Measurements from ENCODE around the gene MAPK9.
"Not testable (repeated sequence)": the region's sequence is repeated elsewhere in the genome, so short reads cannot be mapped to it uniquely, and the experiment has no call there.

MAPK9 gene

GRCh38 chr5:180222056-180222455 lies 69.8 kb downstream of the MAPK9 start:
- DNase-seq, result no peak

- no peak for DNase-seq
These were observed 74.1 kb downstream of the MAPK9 start for GRCh38 chr5:180217797-180218196.

- no peak for DNase-seq
These were observed 75.2 kb downstream of the MAPK9 start for GRCh38 chr5:180216646-180217171.

DNA sequence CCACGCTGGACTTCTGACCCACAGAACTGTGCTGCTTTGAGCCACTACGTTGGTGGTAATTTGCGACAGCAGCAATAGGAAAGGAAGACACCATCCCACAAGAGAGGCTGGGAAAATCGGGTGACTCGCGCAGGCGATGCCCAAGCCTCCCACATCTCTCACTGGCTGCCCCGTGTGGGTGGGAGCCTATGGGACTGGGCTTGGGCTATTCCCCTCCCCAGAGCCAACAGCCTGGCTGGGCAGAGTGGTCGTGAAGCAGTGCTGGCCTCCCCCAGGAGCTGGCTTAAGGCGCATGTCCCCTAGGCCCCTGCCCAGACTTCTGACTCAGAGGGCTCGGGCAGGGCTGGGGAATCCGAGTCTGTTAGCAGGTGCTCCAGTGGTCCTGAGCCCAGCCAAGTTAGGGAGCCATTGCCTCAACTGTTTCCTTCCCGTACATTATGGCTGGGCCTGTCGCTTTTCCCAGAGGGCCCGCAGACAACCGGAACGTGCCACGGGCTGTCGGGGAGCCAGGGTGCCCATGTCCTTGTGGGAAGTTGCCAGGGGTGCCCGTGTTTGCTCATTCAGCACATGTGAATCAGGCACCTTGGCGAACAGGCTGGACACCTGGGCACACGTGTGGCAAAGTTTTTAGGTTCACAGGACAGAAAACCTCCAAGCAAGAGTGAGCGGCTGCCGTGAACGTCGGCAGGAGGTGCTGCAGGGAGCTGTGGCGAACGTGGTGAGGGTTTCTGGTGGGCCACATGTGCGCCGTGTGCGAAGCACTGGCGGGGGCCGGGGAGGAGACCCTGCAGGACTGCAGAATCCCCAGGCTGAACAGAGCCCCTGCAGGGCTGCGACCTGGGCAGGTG lies 75.9 kb downstream of the MAPK9 start:
- no peak for DNase-seq

DNA sequence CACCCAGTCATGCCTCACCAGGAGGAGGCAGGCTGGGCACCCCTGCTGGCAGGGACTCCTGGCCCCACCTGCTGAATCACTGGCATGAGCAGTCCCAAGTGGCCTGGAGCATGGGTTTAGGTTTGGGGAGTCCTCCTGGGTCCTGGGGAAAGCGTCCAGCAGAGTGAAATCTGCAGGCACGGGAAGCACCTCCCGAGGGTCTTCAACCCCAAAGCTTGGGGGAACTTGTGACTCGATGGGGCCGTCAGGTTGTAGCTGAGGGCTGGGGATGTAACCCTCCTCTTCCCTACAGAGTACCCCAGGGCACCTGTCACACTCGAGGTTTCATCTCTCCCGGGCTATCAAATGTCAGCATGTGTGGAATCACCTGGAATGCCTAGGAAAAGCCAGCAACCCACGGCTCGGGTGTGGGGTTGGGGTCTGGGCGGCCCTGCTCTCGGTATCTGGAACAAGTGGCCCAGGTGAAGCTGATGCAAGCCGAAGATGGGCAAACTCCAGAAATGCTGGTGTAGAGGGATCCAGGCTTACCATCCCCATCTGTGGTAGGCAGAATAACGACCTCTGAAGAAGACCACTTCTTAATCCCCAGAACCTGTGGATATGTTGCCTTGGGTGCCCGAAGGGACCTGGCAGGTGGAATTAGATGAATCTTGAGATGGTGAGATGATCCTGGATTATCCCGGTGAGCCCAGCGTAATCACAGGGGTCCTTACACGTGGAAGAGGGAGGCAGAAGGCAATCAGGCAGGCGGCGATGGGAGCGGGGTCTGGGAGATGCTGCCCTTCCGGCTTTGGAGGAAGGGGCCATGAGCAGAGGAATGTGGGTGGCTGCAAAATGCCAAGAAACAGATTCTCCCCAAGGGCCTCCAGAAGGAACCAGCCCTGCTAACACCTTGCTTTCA lies 76.8 kb downstream of the MAPK9 start:
- no peak for DNase-seq

DNA sequence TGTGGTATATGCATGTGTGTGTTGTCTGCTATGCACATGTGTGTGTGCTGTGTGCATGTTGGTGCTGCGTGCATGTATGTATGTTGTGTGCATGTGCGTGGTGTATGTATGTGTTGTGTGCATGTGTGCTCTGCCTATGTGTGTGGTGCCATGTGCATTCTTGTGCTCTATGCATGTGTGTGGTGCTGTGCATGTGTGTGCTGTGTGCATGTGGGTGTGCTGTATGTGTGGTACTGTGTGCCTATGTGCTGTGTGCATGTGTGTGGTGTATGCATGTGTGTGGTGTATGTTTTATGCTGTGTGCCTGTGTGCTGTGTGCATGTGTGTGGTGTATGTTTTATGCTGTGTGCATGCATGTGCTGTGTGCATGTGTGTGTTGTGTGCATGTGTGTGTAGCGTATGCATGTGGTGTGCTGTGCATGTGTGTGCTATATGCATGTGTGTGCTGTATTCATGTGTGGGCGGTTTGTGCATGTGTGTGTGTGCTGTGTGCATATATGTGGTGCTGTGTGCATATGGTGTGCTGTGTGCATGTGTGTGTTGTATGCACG lies 78.2 kb downstream of the MAPK9 start:
- DNase-seq, result no peak

DNA sequence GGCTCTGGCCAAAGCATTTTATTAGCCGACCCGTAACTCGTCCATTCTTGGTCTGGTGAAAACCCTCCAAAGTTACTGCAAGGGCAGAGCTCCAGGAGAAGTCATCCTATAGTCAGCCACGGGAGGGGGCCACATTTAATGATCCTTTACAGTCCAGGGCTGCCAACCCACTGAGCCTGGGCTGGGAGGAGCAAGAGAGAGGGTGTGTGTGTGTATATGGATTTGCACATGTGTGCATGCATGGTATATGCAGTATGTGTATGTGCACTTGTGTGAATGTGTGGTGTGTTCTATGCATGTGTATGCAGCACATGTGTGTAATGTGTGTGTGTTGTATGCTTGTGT lies 78.7 kb downstream of the MAPK9 start:
- DNase-seq, result no peak

DNA sequence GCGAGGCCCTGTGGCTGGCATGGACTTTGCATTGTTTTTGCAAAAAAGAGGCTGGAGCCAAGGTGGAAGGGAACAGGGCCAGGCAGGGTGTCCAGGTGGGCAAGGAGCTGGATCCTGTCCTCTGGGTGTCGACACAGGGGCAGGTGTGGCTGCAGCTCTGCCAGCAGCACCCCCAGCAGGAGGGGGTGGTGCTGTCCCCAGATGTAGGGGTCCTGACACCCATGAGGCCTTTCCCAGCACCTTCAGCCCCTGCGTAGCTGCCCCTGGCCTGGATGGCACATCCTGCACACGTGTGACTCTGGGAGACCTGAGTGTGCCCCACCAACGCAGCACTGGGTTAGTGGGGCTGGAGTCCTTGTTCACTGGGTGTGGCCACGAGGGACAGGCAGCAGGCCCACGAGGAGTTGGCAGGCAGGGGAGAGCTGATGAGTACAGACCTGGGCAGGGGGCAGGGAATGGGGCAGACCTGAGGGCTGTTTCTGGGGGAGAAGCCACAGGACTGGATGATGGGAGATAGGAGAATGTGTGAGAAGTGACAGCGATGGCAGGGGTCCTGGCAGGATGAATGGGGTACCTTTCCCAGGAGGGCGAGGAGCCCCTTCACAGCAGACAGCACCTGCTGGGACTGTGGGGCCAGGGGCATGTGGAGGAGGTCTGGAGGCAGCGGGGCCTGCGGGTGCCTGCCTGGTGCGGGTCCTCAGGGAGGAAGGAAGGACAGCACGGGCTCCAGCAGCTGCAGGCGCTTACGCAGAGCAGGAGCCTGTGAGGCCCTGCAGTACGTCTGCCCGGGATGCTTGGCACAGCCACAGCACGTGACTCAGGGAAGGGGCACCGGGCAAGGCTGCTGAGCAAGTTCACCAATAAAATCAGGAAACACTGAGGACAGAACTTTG lies 79.3 kb downstream of the MAPK9 start:
- no peak for DNase-seq

DNA sequence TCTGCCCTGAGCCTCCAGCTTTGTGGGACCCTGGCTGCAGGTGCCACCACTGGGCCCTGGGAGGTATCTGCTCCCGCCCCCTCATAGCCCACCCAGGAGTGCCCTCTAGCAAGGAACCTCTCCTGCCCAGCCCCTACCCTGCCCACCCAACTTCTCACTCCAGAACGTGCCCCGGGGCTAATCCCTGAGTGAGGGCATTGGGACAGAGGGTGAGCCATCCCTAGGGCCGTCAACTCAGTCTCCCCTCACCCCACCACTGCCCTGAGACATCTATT lies 80.2 kb downstream of the MAPK9 start:
- no peak for DNase-seq

DNA sequence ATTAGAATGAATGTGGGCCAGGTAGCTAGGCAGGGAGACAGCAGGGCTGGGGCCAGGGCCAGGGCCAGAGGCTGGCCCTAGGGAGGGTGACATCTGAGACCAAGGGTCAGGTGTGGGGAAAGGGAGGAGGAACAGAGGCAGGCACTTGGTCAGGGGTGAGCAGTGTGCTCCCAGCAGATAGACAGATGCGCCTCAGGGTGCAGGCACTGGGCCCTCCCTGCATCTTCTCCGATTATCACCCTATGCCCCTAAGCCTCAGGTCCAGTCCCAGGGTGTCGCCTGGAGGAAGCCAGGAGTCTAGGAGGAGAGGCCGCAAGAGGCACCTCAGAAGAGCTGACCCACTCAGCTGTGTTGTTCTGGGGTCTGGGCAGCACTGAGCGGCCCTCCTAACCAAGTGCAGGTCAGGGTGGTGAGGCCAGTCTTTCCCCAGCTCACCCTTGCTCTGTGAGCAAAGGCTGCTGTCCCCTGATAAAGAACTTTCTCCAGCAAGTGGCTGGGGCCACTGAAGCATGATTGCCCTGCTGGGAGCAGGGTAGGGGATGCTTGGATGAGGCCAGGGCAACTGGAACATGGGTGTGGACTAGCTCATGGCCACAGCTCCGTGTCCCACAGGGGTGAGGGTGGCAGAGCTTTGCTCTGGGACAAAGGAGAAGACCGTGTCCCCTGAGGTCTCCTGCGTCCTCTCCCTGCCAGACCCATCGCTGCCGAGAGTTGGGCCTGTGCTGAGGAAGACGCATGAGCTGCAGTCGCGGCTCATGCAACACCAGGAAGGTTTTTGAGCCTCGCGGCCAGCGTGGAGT lies 80.7 kb downstream of the MAPK9 start:
- no peak for DNase-seq

- DNase-seq, result not testable (repeated sequence)
These were observed 81.8 kb downstream of the MAPK9 start for GRCh38 chr5:180210077-180210476.

GRCh38 chr5:180209137-180209581 lies 82.7 kb downstream of the MAPK9 start, which contains the start of gene RASGEF1C:
Gene RASGEF1C (minus strand): TSS chr5:180209211. CDS start chr5:180138052, 71,159 bp downstream.
- DNase-seq, result peak; percentile 20

GRCh38 chr5:180208435-180209081 lies 83.3 kb downstream of the MAPK9 start:
- DNase-seq, result no peak

- DNase-seq, result no peak
These were observed 83.8 kb downstream of the MAPK9 start for GRCh38 chr5:180208038-180208434.

DNA sequence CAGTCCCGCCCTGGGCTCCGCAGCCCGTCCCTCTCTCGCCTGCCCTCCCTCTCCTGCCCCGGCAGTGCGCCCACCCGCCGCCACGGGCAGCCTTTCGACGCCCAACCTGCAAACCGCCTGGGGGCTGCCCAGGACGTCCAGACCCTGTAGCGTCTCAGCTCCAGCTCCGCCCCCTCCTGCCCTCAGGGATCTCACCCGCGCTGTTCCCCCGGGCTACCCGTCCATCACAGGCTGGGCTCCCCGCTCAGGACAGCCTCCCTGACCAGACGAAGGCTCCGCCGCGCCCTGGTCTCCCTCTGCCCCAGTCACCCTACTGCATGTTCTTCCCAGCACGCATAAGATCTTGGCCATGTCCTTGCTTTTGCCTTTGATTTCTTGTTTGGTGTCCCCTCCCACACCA lies 84.3 kb downstream of the MAPK9 start:
- no peak for DNase-seq

DNA sequence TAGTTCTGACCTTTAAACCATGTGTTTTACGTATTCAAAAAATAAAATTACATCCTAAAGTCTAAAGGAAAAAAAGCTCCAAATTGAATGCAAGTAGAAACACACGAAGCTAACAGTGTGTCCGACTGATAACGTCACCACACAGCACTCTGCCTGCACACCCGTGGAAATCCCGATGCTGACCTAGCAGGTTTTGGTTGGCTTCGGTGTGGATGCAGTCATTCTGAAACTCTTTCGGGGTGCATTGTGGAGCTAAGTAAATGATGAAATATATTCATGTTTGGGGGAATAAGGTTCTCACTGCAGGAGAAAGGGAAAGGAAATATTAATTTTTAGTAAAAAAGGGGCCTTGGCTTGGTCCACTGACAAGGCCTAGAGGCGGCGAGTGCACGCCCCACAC lies 84.9 kb downstream of the MAPK9 start:
- no peak for DNase-seq

GRCh38 chr5:180205916-180206315 lies 86.0 kb downstream of the MAPK9 start:
- DNase-seq, result no peak

GRCh38 chr5:180204276-180204819 lies 87.5 kb downstream of the MAPK9 start:
- DNase-seq, result no peak

DNA sequence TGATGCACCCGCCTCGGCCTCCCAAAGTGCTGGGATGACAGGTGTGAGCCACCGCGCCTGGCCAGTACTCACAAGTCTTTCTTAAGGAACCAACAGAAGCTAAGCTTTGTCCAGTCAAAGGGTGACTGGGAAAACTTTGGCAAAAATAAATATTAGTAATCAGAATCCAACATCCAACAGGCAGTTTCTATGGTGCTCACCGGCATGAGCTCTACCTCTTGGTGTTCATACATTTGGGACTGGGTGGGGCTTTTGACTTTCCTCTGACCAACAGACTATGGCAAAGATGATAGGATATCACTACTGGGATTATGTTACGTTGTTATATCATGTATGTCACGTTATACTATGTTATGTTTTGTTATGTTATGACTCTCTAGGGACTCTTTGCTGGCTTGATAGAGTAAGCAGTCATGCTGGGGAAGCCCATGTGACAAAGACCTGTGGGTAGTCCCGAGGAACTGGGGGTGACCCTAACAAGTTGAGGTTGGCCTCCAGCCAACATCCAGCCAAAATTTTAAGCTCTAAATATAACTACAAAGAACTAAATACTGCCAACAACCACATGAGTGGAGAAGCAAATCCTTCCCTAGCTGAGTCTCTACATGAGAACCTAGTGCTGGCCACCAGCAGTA lies 88.8 kb downstream of the MAPK9 start:
- no peak for DNase-seq

All from effector CD8-positive, alpha-beta T cell (primary cell).